H9 (cell line): ENCODE measurements around the gene FAM229B. TPM values are rescaled to one million over a fixed set of nuclear protein-coding genes. Genes with fewer than 3 reads are reported as not detected.

ENCODE experiments used
- DNase-seq: peaks from one replicate; pipeline ENCODE4 v3.0.0-alpha.2; 2017
- H2AFZ ChIP-seq: one replicate; pipeline ENCODE4 v1.6.1; 2013; ENCODE audit warnings: mild to moderate bottlenecking, low read length, control low read depth, moderate library complexity
- H2AK5ac ChIP-seq: 2 replicates; pipeline ENCODE4 v1.6.1; 2013; ENCODE audit warnings: low read length, control low read depth, mixed read lengths; ENCODE audit not compliant: insufficient read length
- H2BK120ac ChIP-seq: one replicate; pipeline ENCODE4 v1.6.1; 2013; ENCODE audit warnings: low read depth, mild to moderate bottlenecking, low read length, control low read depth, inconsistent platforms; ENCODE audit not compliant: poor library complexity, severe bottlenecking
- H2BK12ac ChIP-seq: 2 replicates; pipeline ENCODE4 v1.6.1; 2013; ENCODE audit warnings: low read length, control low read depth, mixed read lengths, low read depth; ENCODE audit not compliant: insufficient read length
- H2BK15ac ChIP-seq: 2 replicates; pipeline ENCODE4 v1.6.1; 2013; ENCODE audit warnings: low read depth, low read length, control low read depth
- H2BK20ac ChIP-seq: one replicate; pipeline ENCODE4 v1.6.1; 2013; ENCODE audit warnings: low read depth, mild to moderate bottlenecking, low read length, control low read depth, inconsistent platforms; ENCODE audit not compliant: poor library complexity, severe bottlenecking
- H2BK5ac ChIP-seq: 2 replicates; pipeline ENCODE4 v1.6.1; 2013; ENCODE audit warnings: low read length, control low read depth, mixed read lengths; ENCODE audit not compliant: insufficient read length
- H3K14ac ChIP-seq: 2 replicates; pipeline ENCODE4 v1.6.1; 2013; ENCODE audit warnings: low read length, control low read depth; ENCODE audit not compliant: insufficient read depth
- H3K18ac ChIP-seq: 2 replicates; pipeline ENCODE4 v1.6.1; 2013; ENCODE audit warnings: low read depth, mild to moderate bottlenecking, mixed read lengths, low read length, control low read depth; ENCODE audit not compliant: insufficient read length
- H3K23ac ChIP-seq: 2 replicates; pipeline ENCODE4 v1.6.1; 2013; ENCODE audit warnings: low read length, control low read depth, mixed read lengths, low read depth; ENCODE audit not compliant: insufficient read length
- H3K23me2 ChIP-seq: 2 replicates; pipeline ENCODE4 v1.6.1; 2013; ENCODE audit warnings: low read depth, mild to moderate bottlenecking, mixed read lengths, low read length, control low read depth; ENCODE audit not compliant: insufficient read length, poor library complexity, severe bottlenecking
- H3K27ac ChIP-seq: 2 replicates; pipeline ENCODE4 v1.5.1; 2013; ENCODE audit warnings: low read length, control low read depth, mixed read lengths, low read depth; ENCODE audit not compliant: insufficient read length
- H3K27me3 ChIP-seq: 2 replicates; pipeline ENCODE4 v1.6.1; 2013; ENCODE audit warnings: low read length, control low read depth, inconsistent platforms; ENCODE audit not compliant: insufficient read depth
- H3K4ac ChIP-seq: 2 replicates; pipeline ENCODE4 v1.6.1; 2013; ENCODE audit warnings: low read depth, mild to moderate bottlenecking, control low read depth, inconsistent platforms, low read length, moderate library complexity
- H3K4me1 ChIP-seq: 2 replicates; pipeline ENCODE4 v1.6.1; 2013; ENCODE audit warnings: low read length, control low read depth, inconsistent platforms; ENCODE audit not compliant: insufficient read depth
- H3K4me2 ChIP-seq: 2 replicates; pipeline ENCODE4 v1.6.1; 2013; ENCODE audit warnings: low read length, control low read depth, mixed read lengths; ENCODE audit not compliant: insufficient read length, insufficient read depth
- H3K56ac ChIP-seq: 2 replicates; pipeline ENCODE4 v1.6.1; 2013; ENCODE audit warnings: low read depth, mild to moderate bottlenecking, mixed read lengths, low read length, control low read depth; ENCODE audit not compliant: insufficient read length
- H3K79me1 ChIP-seq: 2 replicates; pipeline ENCODE4 v1.6.1; 2013; ENCODE audit warnings: low read depth, mild to moderate bottlenecking, moderate library complexity, low read length, control low read depth, inconsistent platforms; ENCODE audit not compliant: insufficient read depth, poor library complexity, severe bottlenecking
- H3K79me2 ChIP-seq: 2 replicates; pipeline ENCODE4 v1.6.1; 2013; ENCODE audit warnings: low read length, control low read depth, inconsistent platforms; ENCODE audit not compliant: insufficient read depth
- H3K9ac ChIP-seq: 2 replicates; pipeline ENCODE4 v1.6.1; 2013; ENCODE audit warnings: low read length, control low read depth, mixed read lengths; ENCODE audit not compliant: insufficient read length; ENCODE audit errors: extremely low read depth
- H3K9me3 ChIP-seq: one replicate; pipeline ENCODE4 v1.6.1; 2013; ENCODE audit warnings: low read depth, low read length, inconsistent platforms; ENCODE audit not compliant: control insufficient read depth
- H3T11ph ChIP-seq: one replicate; pipeline ENCODE4 v1.6.1; 2013; ENCODE audit warnings: mild to moderate bottlenecking, low read length, control low read depth, inconsistent platforms
- H4K20me1 ChIP-seq: one replicate; pipeline ENCODE4 v1.6.1; 2013; ENCODE audit not compliant: control insufficient read depth, insufficient read length, insufficient read depth
- H4K5ac ChIP-seq: 2 replicates; pipeline ENCODE4 v1.6.1; 2013; ENCODE audit warnings: low read depth, mild to moderate bottlenecking, mixed read lengths, low read length, control low read depth; ENCODE audit not compliant: insufficient read length
- H4K8ac ChIP-seq: replicated peaks from 2 replicates; pipeline ENCODE4 v1.6.1; 2013; ENCODE audit warnings: low read length, control low read depth, mixed read lengths, low read depth; ENCODE audit not compliant: insufficient read length
- H4K91ac ChIP-seq: 2 replicates; pipeline ENCODE4 v1.6.1; 2013; ENCODE audit warnings: low read depth, mild to moderate bottlenecking, moderate library complexity, mixed read lengths, low read length, control low read depth; ENCODE audit not compliant: insufficient read length
- H3K27ac Mint-ChIP-seq, 3 experiments: 2 replicates in 2 of 3; 3 replicates in 1 of 3; pipeline ENCODE4 v1.8.0; 2020 to 2021; ENCODE audit warnings: mixed read lengths in 3 of 3, mild to moderate bottlenecking in 1 of 3, moderate library complexity in 1 of 3
- H3K27me3 Mint-ChIP-seq: 2 replicates; pipeline ENCODE4 v1.8.0; 2021; ENCODE audit warnings: low read depth, mild to moderate bottlenecking, moderate library complexity, mixed read lengths
- H3K36me3 Mint-ChIP-seq, 3 experiments: 2 replicates in 2 of 3; 3 replicates in 1 of 3; pipeline ENCODE4 v1.8.0; 2020 to 2021; ENCODE audit warnings: low read depth in 3 of 3, mixed read lengths in 3 of 3; ENCODE audit not compliant: insufficient read depth in 1 of 3
- H3K4me1 Mint-ChIP-seq, 2 experiments: 2 replicates each; pipeline ENCODE4 v1.8.0; 2020; ENCODE audit warnings: mixed read lengths in 2 of 2
- H3K4me3 Mint-ChIP-seq, 2 experiments: 2 replicates in 1 of 2; 3 replicates in 1 of 2; pipeline ENCODE4 v1.8.0; 2020 to 2021; ENCODE audit warnings: mild to moderate bottlenecking in 2 of 2, mixed read lengths in 2 of 2, moderate library complexity in 1 of 2
- H3K9me3 Mint-ChIP-seq, 2 experiments: 2 replicates in 1 of 2; 3 replicates in 1 of 2; pipeline ENCODE4 v1.8.0; 2020; ENCODE audit warnings: mild to moderate bottlenecking in 2 of 2, mixed read lengths in 2 of 2, moderate library complexity in 1 of 2
- WGBS: extraction: QIAGEN DNeasy Blood & Tissue Kit; methylation state at CpG from one replicate; pipeline ENCODE4 v1.1.7; 2013; ENCODE audit warnings: missing lambda C conversion rate, low lambda C conversion rate, mixed read lengths; ENCODE audit not compliant: insufficient read length; ENCODE audit errors: extremely low coverage; 5-methylcytosine and 5-hydroxymethylcytosine counted together
- total RNA-seq: library from RNA; stranded (reverse); gene quantifications from 2 replicates; pipeline ENCODE4 v1.2.1, GENCODE V29; 2021
- TF ChIP-seq, protein P1 (sequence below): fragments of 200-600 bp; sonication (generic); conservative IDR thresholded peaks from 3 replicates; pipeline ENCODE4 v1.8.0; 2021; ENCODE audit warnings: antibody characterized with exemption, mild to moderate bottlenecking

The FAM229B gene
- total RNA-seq, 1 experiment from 2014 or later: 8.2 TPM

DNA sequence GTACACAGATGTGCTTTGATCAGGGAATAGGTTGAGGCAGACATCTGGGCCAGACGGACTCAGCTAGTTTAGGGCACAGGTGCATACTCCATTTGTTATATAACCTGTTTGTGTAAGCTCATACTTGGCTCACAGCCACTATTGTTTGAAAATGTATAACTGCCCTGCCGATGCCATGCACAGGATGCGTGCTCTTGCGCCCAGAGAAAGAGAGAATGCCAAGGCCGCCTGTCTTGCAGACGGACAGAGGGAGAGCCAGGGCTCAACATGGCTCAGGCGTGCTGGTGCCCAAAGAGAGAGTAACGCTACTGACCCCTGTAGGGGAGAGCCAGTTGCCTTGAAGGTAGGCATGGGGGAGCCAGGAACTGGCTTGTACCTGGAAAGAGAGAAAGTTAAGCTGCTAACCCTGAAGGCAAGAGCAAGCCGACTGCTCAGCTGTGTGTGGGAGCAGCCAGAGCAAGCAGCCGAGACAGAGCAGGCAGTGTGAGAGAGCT is 57.7 kb downstream of the FAM229B start:
- no peak overlapping the region for H3K56ac ChIP-seq
- TF ChIP-seq, protein P1, sequence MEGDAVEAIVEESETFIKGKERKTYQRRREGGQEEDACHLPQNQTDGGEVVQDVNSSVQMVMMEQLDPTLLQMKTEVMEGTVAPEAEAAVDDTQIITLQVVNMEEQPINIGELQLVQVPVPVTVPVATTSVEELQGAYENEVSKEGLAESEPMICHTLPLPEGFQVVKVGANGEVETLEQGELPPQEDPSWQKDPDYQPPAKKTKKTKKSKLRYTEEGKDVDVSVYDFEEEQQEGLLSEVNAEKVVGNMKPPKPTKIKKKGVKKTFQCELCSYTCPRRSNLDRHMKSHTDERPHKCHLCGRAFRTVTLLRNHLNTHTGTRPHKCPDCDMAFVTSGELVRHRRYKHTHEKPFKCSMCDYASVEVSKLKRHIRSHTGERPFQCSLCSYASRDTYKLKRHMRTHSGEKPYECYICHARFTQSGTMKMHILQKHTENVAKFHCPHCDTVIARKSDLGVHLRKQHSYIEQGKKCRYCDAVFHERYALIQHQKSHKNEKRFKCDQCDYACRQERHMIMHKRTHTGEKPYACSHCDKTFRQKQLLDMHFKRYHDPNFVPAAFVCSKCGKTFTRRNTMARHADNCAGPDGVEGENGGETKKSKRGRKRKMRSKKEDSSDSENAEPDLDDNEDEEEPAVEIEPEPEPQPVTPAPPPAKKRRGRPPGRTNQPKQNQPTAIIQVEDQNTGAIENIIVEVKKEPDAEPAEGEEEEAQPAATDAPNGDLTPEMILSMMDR: peak; percentile 42; the same call in 2 of the 3 replicates
- H3K79me2 ChIP-seq: no peaks in the 10 kb centered on the region
- no peaks in the 10 kb centered on the region for H3K23me2 ChIP-seq
- H2BK12ac ChIP-seq: no peak overlapping the region
- no peaks in the 10 kb centered on the region for H3K27me3 ChIP-seq
- no peaks in the 10 kb centered on the region for H3K79me1 ChIP-seq
- H3K9me3 ChIP-seq: no peaks in the 10 kb centered on the region
- no peaks in the 10 kb centered on the region for H4K20me1 ChIP-seq
- no peak overlapping the region for H4K8ac ChIP-seq
- H3K4me1 ChIP-seq: no peaks in the 10 kb centered on the region
- no peaks in the 10 kb centered on the region for H3K27me3 Mint-ChIP-seq
- no peak overlapping the region for H2AK5ac ChIP-seq
- H4K91ac ChIP-seq: no peak overlapping the region
- no peak overlapping the region for H2BK5ac ChIP-seq
- no peak overlapping the region for H3K9ac ChIP-seq
- H3T11ph ChIP-seq: no peak overlapping the region
- H3K4me2 ChIP-seq: no peak overlapping the region
- no peaks in the 10 kb centered on the region for H3K4me1 Mint-ChIP-seq
- no peak overlapping the region for H2AFZ ChIP-seq
- H3K9me3 Mint-ChIP-seq: no peaks in the 10 kb centered on the region
- no peak overlapping the region for H3K27ac Mint-ChIP-seq
- peak; percentile 61 for DNase-seq
- WGBS: no CpG with 5 or more reads among the region's 10 CpGs
- no peak overlapping the region for H2BK15ac ChIP-seq
- no peak overlapping the region for H2BK120ac ChIP-seq
- no peak overlapping the region for H3K27ac ChIP-seq
- H3K4ac ChIP-seq: no peak overlapping the region
- no peak overlapping the region for H3K18ac ChIP-seq
- H3K4me3 Mint-ChIP-seq: no peak overlapping the region
- no peak overlapping the region; the same call in 1 of the 2 replicates for H3K14ac ChIP-seq
- H3K23ac ChIP-seq: no peak overlapping the region
- H4K5ac ChIP-seq: no peak overlapping the region
- H3K36me3 Mint-ChIP-seq: no peaks in the 10 kb centered on the region
- no peak overlapping the region for H2BK20ac ChIP-seq
